Stimulated activated effector memory CD8-positive, alpha-beta T cell treated with anti-CD3 and anti-CD28 coated beads, Interleukin-12 subunit alpha, Interleukin-12 subunit beta, amount 100 ng/mL, for 72 hours (primary cell): Measurements from ENCODE around the gene TMIGD3.
"Not testable (repeated sequence)": the region's sequence is repeated elsewhere in the genome, so short reads cannot be mapped to it uniquely, and the experiment has no call there.

Source experiments
- ATAC-seq: fragments of 150-1000 bp; cut with Tn5 transposase; 2 replicates; pipeline ENCODE4 v1.10.0; 2021
- DNase-seq, 2 donors: peaks; one replicate each; pipeline ENCODE4 v3.0.0; 2021 to 2022; ENCODE audit warnings: low spot score in 2 of 2
- H3K27ac Mint-ChIP-seq: one replicate; pipeline ENCODE4 v1.8.0; 2022; ENCODE audit warnings: mild to moderate bottlenecking, mixed read lengths
- H3K36me3 Mint-ChIP-seq: one replicate; pipeline ENCODE4 v1.8.0; 2022; ENCODE audit warnings: mild to moderate bottlenecking, mixed read lengths
- H3K4me1 Mint-ChIP-seq: one replicate; pipeline ENCODE4 v1.8.0; 2022; ENCODE audit warnings: mixed read lengths
- H3K4me3 Mint-ChIP-seq: one replicate; pipeline ENCODE4 v1.8.0; 2022; ENCODE audit warnings: mild to moderate bottlenecking, mixed read lengths
- H3K9me3 Mint-ChIP-seq: one replicate; pipeline ENCODE4 v1.8.0; 2022; ENCODE audit warnings: mixed read lengths

The TMIGD3 gene

GRCh38 chr1:111503585-111504060 lies at the start of gene TMIGD3, which contains the start of gene ADORA3:
Gene TMIGD3, minus strand, starts transcription at chr1:111503633. Its CDS starts 279 bp downstream, at chr1:111503354.
Gene ADORA3, minus strand, starts transcription at chr1:111503633. Its CDS starts 279 bp downstream, at chr1:111503354.
- Mint-ChIP-seq H3K27ac (peak within 1 kb of the TSS; percentile 29), H3K36me3 (no peaks in the 10 kb centered on the region), H3K4me3 (no peak within 1 kb of the TSS), H3K9me3 (no peaks in the 10 kb centered on the region), H3K4me1 (peaks cover 34% of the 10 kb centered on the region)
- ATAC-seq (no peak), DNase-seq (peak in 1 of 2 donors; percentile 47)

- H3K9me3 Mint-ChIP-seq = no peaks in the 10 kb centered on the region
- peaks cover 6% of the 10 kb centered on the region for H3K36me3 Mint-ChIP-seq
- DNase-seq (no peak), ATAC-seq (no peak)
- H3K4me3 Mint-ChIP-seq = no peak overlapping the region
- H3K4me1 Mint-ChIP-seq = no peaks in the 10 kb centered on the region
- no peak overlapping the region for H3K27ac Mint-ChIP-seq
Measured at GRCh38 chr1:111553196-111553595, 49.8 kb upstream of the TMIGD3 start.

- Mint-ChIP-seq H3K27ac (no peak overlapping the region), H3K9me3 (no peaks in the 10 kb centered on the region), H3K36me3 (peaks cover 6% of the 10 kb centered on the region), H3K4me1 (no peaks in the 10 kb centered on the region), H3K4me3 (no peak overlapping the region)
- no peak for DNase-seq
- ATAC-seq = no peak
Measured at GRCh38 chr1:111552587-111552986, 49.2 kb upstream of the TMIGD3 start.

GRCh38 chr1:111551623-111552411 lies 48.4 kb upstream of the TMIGD3 start:
- Mint-ChIP-seq H3K27ac (no peak overlapping the region), H3K4me3 (no peak overlapping the region), H3K9me3 (no peaks in the 10 kb centered on the region), H3K4me1 (no peaks in the 10 kb centered on the region), H3K36me3 (peaks cover 6% of the 10 kb centered on the region)
- no peak for DNase-seq
- ATAC-seq = no peak

GRCh38 chr1:111547786-111548185 lies 44.4 kb upstream of the TMIGD3 start:
- not testable (repeated sequence) for H3K27ac Mint-ChIP-seq, H3K36me3 Mint-ChIP-seq, H3K9me3 Mint-ChIP-seq, H3K4me1 Mint-ChIP-seq, ATAC-seq, DNase-seq, H3K4me3 Mint-ChIP-seq

GRCh38 chr1:111542187-111542586 lies 38.8 kb upstream of the TMIGD3 start:
- Mint-ChIP-seq H3K27ac (no peak overlapping the region), H3K4me1 (peaks cover 11% of the 10 kb centered on the region), H3K4me3 (no peak overlapping the region), H3K36me3 (no peaks in the 10 kb centered on the region), H3K9me3 (peaks cover 5% of the 10 kb centered on the region)
- DNase-seq (no peak), ATAC-seq (no peak)

GRCh38 chr1:111541721-111542120 lies 38.3 kb upstream of the TMIGD3 start:
- no peak overlapping the region for H3K27ac Mint-ChIP-seq
- no peaks in the 10 kb centered on the region for H3K36me3 Mint-ChIP-seq
- DNase-seq (no peak), ATAC-seq (no peak)
- H3K9me3 Mint-ChIP-seq = peaks cover 5% of the 10 kb centered on the region
- H3K4me3 Mint-ChIP-seq = no peak overlapping the region
- peaks cover 16% of the 10 kb centered on the region for H3K4me1 Mint-ChIP-seq

- Mint-ChIP-seq H3K27ac (no peak overlapping the region), H3K4me3 (no peak overlapping the region), H3K36me3 (no peaks in the 10 kb centered on the region), H3K9me3 (peaks cover 5% of the 10 kb centered on the region), H3K4me1 (peaks cover 17% of the 10 kb centered on the region)
- DNase-seq = no peak
- ATAC-seq = no peak
Measured at GRCh38 chr1:111540928-111541327, 37.5 kb upstream of the TMIGD3 start.

- Mint-ChIP-seq H3K4me1 (peaks cover 17% of the 10 kb centered on the region), H3K9me3 (no peaks in the 10 kb centered on the region), H3K4me3 (no peak overlapping the region), H3K36me3 (no peaks in the 10 kb centered on the region), H3K27ac (no peak overlapping the region)
- ATAC-seq (peak; percentile 72), DNase-seq (no peak)
Measured at GRCh38 chr1:111538343-111539025, 35.1 kb upstream of the TMIGD3 start.

- DNase-seq (no peak), ATAC-seq (no peak)
- H3K9me3 Mint-ChIP-seq = no peaks in the 10 kb centered on the region
- H3K27ac Mint-ChIP-seq = no peak overlapping the region
- H3K36me3 Mint-ChIP-seq = no peaks in the 10 kb centered on the region
- peaks cover 12% of the 10 kb centered on the region for H3K4me1 Mint-ChIP-seq
- H3K4me3 Mint-ChIP-seq = no peak overlapping the region
Measured at GRCh38 chr1:111535256-111536191, 32.1 kb upstream of the TMIGD3 start.

- Mint-ChIP-seq H3K9me3 (peaks cover 4% of the 10 kb centered on the region), H3K36me3 (no peaks in the 10 kb centered on the region), H3K27ac (no peak overlapping the region), H3K4me1 (peaks cover 27% of the 10 kb centered on the region), H3K4me3 (no peak overlapping the region)
- ATAC-seq = no peak
- no peak for DNase-seq
Measured at GRCh38 chr1:111520053-111520452, 16.6 kb upstream of the TMIGD3 start.

- ATAC-seq (peak; percentile 65), DNase-seq (no peak)
- no peaks in the 10 kb centered on the region for H3K9me3 Mint-ChIP-seq
- peaks cover 43% of the 10 kb centered on the region for H3K4me1 Mint-ChIP-seq
- no peaks in the 10 kb centered on the region for H3K36me3 Mint-ChIP-seq
- peak overlapping the region; percentile 11 for H3K27ac Mint-ChIP-seq
- H3K4me3 Mint-ChIP-seq = peak overlapping the region; percentile 60
Measured at GRCh38 chr1:111517469-111518225, 14.2 kb upstream of the TMIGD3 start.

GRCh38 chr1:111516005-111516535 lies 12.6 kb upstream of the TMIGD3 start:
- Mint-ChIP-seq H3K27ac (peak overlapping the region; percentile 11), H3K4me1 (peaks cover 43% of the 10 kb centered on the region), H3K4me3 (peak overlapping the region; percentile 60), H3K36me3 (no peaks in the 10 kb centered on the region), H3K9me3 (no peaks in the 10 kb centered on the region)
- peak; percentile 60 for ATAC-seq
- no peak for DNase-seq

- peak overlapping the region; percentile 11 for H3K27ac Mint-ChIP-seq
- peaks cover 43% of the 10 kb centered on the region for H3K4me1 Mint-ChIP-seq
- H3K9me3 Mint-ChIP-seq = no peaks in the 10 kb centered on the region
- ATAC-seq (peak; percentile 24), DNase-seq (no peak)
- H3K4me3 Mint-ChIP-seq = peak overlapping the region; percentile 60
- no peaks in the 10 kb centered on the region for H3K36me3 Mint-ChIP-seq
Measured at GRCh38 chr1:111515291-111516004, 12.0 kb upstream of the TMIGD3 start.
